H1 (cell line): ENCODE measurements around the gene CHSY1. TPM values are rescaled to one million over a fixed set of nuclear protein-coding genes. Genes with fewer than 3 reads are reported as not detected.

Experiments used
- ASH2L ChIP-seq: fragments of 200-600, 300-600 bp; sonication (generic); IDR thresholded peaks from one replicate; pipeline ENCODE4 v1.7.1; 2017; ENCODE audit warnings: low read length
- CHD2 ChIP-seq: IDR thresholded peaks from 2 replicates; pipeline ENCODE4 v1.6.1; 2012; ENCODE audit warnings: low read length, improper control_type of control experiment
- CTBP2 ChIP-seq: IDR thresholded peaks from 2 replicates; pipeline ENCODE4 v1.7.0; 2011; ENCODE audit warnings: borderline replicate concordance, mild to moderate bottlenecking, moderate library complexity, mixed read lengths, low read length; ENCODE audit not compliant: insufficient read depth, insufficient read length
- EGR1 ChIP-seq: IDR thresholded peaks from 2 replicates; pipeline ENCODE4 v1.6.1; 2011; ENCODE audit warnings: low read depth, low read length, borderline replicate concordance
- GABPA ChIP-seq: IDR thresholded peaks from 2 replicates; pipeline ENCODE4 v1.6.1; 2011; ENCODE audit warnings: mild to moderate bottlenecking, low read length, moderate library complexity, borderline replicate concordance; ENCODE audit not compliant: insufficient read depth
- KDM4A ChIP-seq: IDR thresholded peaks from one replicate; pipeline ENCODE4 v1.7.1; 2012; ENCODE audit warnings: low read depth, mild to moderate bottlenecking, moderate library complexity, low read length, inconsistent platforms; ENCODE audit not compliant: severe bottlenecking
- POLR2AphosphoS5 ChIP-seq: IDR thresholded peaks from 2 replicates; pipeline ENCODE4 v1.6.1; 2011; ENCODE audit warnings: low read depth, low read length
- YY1 ChIP-seq: IDR thresholded peaks from 2 replicates; pipeline ENCODE4 v1.6.1; 2011; ENCODE audit warnings: low read depth, mild to moderate bottlenecking, low read length
- polyA plus RNA-seq, 7 experiments: library from polyadenylated mRNA; depleted of rRNA in 3 of 7; stranded (reverse) in 5 of 7; unstranded in 2 of 7; fragments of >200 nt in 5 of 7; fragments of 200-250 nt in 2 of 7; gene quantifications; 1 replicate in 5 of 7; 2 replicates in 1 of 7; 4 replicates in 1 of 7; pipeline versions ENCODE4 v1.2.1 to v1.2.3, GENCODE V29; 2011 to 2013; ENCODE audit warnings: missing spikeins in 2 of 7, mixed read lengths in 2 of 7
- total RNA-seq: library from RNA; stranded (reverse); fragmentation: NEBNext Ultra II Directional; extraction: Animal tissue kit (Norgen Biotek cat#: 25700); gene quantifications from 2 replicates; pipeline ENCODE4 v1.2.1, GENCODE V29; 2021
- TF ChIP-seq, protein P1 (sequence below): fragments of 300-600 bp; sonication (generic); IDR thresholded peaks from 2 replicates; pipeline ENCODE4 v1.7.1; 2012; ENCODE audit warnings: low read length, moderate library complexity, mild to moderate bottlenecking, inconsistent platforms; ENCODE audit not compliant: insufficient replicate concordance

The CHSY1 gene
- total and polyA plus RNA-seq, 2 of the 8 experiments (the other 6 are each of a cell fraction or from before 2014, with no cell fraction given) = 24.9 to 60.7 TPM

GRCh38 chr15:101251830-101252820 is at the start of gene CHSY1 (continued):
- TF ChIP-seq, protein P1, sequence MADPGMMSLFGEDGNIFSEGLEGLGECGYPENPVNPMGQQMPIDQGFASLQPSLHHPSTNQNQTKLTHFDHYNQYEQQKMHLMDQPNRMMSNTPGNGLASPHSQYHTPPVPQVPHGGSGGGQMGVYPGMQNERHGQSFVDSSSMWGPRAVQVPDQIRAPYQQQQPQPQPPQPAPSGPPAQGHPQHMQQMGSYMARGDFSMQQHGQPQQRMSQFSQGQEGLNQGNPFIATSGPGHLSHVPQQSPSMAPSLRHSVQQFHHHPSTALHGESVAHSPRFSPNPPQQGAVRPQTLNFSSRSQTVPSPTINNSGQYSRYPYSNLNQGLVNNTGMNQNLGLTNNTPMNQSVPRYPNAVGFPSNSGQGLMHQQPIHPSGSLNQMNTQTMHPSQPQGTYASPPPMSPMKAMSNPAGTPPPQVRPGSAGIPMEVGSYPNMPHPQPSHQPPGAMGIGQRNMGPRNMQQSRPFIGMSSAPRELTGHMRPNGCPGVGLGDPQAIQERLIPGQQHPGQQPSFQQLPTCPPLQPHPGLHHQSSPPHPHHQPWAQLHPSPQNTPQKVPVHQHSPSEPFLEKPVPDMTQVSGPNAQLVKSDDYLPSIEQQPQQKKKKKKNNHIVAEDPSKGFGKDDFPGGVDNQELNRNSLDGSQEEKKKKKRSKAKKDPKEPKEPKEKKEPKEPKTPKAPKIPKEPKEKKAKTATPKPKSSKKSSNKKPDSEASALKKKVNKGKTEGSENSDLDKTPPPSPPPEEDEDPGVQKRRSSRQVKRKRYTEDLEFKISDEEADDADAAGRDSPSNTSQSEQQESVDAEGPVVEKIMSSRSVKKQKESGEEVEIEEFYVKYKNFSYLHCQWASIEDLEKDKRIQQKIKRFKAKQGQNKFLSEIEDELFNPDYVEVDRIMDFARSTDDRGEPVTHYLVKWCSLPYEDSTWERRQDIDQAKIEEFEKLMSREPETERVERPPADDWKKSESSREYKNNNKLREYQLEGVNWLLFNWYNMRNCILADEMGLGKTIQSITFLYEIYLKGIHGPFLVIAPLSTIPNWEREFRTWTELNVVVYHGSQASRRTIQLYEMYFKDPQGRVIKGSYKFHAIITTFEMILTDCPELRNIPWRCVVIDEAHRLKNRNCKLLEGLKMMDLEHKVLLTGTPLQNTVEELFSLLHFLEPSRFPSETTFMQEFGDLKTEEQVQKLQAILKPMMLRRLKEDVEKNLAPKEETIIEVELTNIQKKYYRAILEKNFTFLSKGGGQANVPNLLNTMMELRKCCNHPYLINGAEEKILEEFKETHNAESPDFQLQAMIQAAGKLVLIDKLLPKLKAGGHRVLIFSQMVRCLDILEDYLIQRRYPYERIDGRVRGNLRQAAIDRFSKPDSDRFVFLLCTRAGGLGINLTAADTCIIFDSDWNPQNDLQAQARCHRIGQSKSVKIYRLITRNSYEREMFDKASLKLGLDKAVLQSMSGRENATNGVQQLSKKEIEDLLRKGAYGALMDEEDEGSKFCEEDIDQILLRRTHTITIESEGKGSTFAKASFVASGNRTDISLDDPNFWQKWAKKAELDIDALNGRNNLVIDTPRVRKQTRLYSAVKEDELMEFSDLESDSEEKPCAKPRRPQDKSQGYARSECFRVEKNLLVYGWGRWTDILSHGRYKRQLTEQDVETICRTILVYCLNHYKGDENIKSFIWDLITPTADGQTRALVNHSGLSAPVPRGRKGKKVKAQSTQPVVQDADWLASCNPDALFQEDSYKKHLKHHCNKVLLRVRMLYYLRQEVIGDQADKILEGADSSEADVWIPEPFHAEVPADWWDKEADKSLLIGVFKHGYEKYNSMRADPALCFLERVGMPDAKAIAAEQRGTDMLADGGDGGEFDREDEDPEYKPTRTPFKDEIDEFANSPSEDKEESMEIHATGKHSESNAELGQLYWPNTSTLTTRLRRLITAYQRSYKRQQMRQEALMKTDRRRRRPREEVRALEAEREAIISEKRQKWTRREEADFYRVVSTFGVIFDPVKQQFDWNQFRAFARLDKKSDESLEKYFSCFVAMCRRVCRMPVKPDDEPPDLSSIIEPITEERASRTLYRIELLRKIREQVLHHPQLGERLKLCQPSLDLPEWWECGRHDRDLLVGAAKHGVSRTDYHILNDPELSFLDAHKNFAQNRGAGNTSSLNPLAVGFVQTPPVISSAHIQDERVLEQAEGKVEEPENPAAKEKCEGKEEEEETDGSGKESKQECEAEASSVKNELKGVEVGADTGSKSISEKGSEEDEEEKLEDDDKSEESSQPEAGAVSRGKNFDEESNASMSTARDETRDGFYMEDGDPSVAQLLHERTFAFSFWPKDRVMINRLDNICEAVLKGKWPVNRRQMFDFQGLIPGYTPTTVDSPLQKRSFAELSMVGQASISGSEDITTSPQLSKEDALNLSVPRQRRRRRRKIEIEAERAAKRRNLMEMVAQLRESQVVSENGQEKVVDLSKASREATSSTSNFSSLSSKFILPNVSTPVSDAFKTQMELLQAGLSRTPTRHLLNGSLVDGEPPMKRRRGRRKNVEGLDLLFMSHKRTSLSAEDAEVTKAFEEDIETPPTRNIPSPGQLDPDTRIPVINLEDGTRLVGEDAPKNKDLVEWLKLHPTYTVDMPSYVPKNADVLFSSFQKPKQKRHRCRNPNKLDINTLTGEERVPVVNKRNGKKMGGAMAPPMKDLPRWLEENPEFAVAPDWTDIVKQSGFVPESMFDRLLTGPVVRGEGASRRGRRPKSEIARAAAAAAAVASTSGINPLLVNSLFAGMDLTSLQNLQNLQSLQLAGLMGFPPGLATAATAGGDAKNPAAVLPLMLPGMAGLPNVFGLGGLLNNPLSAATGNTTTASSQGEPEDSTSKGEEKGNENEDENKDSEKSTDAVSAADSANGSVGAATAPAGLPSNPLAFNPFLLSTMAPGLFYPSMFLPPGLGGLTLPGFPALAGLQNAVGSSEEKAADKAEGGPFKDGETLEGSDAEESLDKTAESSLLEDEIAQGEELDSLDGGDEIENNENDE = no peak
- TF ChIP-seq KDM4A = peak; percentile 92
- no peak for TF ChIP-seq EGR1
- TF ChIP-seq CHD2 = no peak
- TF ChIP-seq GABPA = no peak
- TF ChIP-seq YY1 = 0 out of 2 replicates have a peak, but pooled peaks have one; percentile 35
- TF ChIP-seq ASH2L = peak; percentile 63
- TF ChIP-seq POLR2AphosphoS5 = peak; percentile 58
- no peak for TF ChIP-seq CTBP2
